Measurements from ENCODE around the gene POFUT2.

The POFUT2 gene

DNA sequence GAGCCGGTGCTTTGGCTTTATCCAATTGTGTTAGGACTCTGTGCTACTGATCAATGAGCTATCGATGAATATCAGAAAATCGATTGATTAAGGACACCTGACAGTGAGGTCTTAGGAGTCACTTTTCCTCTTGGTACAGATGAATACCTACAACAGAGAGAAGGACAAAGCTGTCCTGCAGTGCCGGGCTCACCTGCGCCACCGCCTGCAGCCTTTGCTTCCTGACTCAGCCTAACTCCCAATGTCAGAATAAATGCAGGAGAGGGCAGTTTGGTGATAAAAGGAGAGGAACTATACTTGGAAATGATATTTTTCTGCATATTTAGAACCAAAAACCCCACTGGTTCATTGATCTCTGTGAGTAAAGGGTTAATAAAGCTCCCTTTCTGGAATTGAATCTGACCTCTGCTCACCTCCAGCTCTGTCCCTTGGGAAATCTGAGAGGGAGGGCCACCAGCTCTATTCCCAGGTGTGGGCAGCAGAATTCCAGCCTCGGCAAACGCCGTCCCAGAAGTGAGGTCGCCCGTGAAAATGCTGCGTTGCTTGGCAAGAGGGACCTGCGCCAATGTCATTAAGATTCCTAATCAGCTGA, 39.3 kb downstream of the POFUT2 start:
- no peak for DNase-seq

DNA sequence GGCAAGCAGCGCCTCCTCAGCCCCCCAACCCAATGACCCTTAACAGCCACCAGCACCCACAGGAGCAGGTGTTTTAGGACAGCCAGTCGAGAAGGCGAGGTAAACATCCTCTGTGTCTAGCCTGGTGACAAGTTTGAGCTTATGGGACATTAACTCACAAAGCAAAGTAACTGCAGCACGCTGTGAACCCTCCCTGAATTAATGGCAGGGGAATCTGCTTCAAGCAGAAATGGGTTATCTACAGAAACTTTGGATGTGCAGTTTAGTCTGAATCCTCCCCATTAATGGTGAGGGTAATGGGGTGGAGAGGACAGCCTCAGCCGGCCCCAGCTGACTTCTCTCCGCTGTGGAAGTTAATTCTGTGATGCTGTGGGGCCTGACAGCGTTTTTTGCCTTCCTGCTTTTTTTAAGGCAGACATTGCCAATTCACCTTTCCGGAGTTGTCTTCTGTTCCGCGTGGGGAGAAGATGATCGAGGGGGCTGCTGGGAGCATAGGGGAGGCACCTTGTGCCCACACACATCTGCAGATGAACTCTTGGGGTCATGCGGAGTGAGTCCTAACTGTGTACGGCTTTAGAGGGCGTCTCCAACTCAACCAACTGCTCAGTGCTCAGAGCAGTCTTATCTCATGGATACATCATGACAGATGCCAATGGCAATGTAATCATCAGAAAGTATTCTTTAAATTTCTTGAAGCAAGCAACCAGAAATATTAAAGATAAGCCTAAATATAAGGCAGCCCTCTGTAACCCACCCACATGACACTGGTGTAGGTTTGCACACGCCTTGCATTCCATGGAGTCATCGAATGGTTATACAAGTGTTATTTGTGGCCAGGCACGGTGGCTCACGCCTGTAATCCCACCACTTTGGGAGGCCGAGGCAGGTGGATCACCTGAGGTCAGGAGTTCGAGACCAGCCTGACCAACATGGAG, 41.0 kb downstream of the POFUT2 start:
- no peak for DNase-seq

DNA sequence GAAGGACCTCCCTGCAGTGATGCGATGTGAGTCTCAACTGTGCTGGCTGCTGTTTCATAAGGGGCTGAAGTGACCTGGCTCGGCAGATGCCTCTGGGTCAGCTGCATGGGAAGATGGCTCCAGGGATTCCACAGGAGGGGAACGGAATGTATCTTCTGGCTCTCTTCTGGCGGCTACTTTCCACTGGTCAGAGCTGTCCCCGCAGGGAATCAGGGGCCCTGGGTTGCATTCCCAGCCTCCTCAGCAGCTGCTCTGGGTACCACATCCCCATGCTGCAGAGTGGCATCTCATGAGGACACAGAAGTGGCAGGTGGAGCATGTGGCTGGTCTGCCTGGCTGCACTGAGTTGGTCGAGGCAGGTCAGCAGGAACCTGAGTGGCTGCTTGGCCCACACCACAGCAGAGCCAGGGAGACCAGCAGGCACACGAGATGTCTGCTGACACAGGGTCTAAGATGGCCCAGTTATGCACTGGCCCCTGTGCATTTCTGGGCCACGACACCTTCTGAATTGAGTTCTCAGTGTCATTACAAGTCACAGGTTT, 42.8 kb downstream of the POFUT2 start:
- DNase-seq, result no peak

DNA sequence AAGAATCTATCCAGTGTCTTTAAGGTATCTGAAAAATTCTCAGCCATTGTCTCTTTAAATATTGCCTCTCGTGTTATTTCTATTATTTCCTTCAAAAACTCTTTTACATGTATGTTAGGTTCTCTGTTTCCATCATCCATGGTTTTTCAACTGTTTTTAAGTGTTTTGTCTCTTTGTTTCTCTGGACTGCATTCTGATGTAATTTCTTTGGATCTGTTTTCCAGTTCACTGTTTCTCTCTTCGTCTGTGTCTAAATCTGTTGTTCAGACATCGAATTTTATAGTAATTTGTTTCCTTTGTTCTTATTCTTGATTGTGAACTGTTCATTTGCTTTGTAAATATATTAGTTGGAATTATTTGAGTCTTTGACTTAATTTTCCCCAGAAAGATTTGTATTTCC, 44.1 kb downstream of the POFUT2 start:
- no peak for DNase-seq

DNA sequence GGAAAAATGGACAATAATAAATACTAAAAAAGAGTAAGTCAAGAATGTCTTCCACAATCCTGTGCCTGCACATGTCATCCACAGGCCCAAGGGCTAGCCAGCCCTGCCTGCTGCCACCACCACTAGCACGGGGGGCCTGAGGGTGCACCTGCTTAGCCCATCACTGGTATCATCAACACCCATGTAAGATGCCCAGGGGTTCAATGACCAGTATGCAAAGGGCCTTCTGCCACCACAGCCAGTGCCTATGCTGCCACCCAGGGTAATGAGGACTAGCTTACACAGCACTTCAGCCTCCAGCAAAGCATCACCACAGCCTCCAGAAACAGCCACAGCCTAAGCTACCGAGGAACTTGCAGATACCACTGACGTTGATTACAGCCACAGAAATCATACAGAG, 46.3 kb downstream of the POFUT2 start:
- DNase-seq, result no peak

DNA sequence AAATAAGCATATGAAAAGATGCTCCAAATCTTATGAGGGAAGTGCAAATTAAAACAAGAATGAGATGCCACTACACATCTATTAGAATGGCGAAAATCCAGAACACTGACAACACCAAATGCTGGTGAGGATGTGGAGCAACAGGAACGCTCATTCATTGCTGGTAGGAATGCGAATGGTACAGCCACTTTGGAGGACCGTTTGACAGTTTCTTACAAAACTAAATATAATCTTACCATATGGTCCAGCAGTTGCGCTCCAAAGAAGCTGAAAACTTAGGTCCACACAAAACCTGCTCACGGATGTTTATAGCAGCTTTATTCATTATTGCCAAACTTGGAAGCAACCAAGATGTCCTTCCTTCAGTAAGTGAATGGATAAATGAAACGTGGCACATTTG, 50.3 kb downstream of the POFUT2 start:
- DNase-seq, result no peak

DNA sequence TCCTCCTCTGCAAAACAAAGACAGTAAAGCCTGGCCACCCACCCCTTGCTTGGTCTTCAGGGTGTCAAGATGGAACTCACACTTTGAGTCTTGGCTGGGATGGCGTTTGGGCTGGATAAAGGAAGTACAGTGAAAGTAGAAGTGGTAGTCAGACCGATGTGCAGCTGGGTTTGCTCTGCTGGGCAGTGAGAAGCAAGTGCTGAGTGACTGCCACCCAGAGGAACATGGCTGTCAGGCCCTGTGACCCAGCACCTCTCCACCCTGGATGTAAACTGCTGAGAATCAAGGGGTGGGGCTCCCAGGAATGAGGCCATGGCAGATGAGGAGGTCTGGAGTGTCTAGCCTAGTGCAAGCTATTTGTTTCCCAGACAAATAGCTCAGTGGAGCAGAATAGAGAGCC, 51.2 kb downstream of the POFUT2 start:
- no peak for DNase-seq

DNA sequence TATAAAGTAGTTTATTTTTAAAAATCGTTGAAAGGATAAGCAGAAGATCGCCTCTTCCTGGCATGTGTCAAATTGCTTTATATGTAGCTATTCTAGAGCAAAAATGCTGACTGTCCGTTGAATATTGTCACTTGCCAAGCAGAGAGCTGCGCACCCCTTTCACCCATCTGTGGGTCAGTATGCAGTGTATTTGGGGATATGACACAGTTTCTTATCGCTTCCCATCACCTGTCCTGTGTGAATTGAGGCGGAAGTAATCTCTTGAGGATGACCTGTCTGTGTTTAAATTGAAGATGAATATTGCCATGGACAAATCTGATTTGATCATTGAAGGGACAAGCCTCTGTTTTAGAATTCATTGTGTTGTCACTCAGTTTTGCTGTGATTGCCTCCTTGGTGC, 52.2 kb downstream of the POFUT2 start:
- DNase-seq, result no peak

DNA sequence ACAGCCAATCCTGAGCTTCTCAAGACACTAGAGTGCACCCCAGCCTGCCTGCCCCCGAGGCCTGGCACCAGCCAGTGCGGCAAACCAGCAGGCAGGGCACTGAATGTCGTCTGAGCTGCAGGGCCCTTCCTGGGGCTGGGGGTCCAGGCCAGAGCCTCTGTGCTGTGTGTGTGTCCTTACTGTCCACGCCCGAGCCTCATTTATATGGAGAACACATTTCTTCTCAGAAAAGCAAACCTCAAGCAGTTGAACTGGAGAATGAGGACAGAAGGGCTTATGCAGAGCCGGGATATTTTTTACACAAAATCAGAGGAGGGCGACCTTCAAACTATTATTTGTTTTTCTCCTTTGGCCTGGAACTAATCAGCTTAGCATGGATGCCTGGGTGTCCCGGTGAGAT, 52.7 kb downstream of the POFUT2 start:
- no peak for DNase-seq

DNA sequence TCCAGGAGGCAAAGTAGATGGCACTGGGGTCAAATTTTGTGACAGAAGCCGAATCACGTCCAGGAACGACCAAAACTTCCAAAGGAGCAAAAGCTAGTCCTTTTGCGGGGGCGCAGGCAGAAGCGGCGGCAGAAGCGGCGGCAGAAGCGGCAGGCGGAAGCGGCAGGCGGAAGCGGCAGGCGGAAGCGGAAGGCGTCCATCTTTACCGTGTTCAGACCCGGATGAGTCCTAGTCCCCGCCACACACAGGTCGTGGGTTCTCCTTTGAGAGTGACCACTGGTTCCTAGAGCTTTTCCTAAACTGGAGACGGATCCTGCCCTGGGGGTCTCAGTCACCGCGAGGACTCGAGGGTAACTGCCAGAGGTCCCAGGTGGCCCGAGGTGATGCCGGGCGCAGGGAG, 53.6 kb downstream of the POFUT2 start:
- no peak for DNase-seq

DNA sequence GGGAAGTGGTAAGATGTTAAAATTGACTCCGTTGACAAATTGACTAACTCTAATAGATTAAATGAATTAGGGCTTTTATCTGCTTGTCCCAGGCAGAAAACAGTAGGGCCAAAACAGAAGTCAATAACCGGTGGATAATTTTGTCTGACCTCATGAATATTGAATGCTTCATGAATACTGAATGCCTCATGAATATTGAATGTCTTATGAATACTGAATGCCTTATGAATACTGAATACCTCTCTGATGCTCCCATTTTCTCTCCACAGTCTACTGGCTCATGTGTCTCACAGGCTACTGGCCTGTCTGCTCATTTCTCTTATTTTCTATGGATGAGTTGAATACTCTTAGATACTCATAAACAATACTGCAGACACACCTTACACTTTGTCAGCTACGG, 56.0 kb downstream of the POFUT2 start:
- no peak for DNase-seq

DNA sequence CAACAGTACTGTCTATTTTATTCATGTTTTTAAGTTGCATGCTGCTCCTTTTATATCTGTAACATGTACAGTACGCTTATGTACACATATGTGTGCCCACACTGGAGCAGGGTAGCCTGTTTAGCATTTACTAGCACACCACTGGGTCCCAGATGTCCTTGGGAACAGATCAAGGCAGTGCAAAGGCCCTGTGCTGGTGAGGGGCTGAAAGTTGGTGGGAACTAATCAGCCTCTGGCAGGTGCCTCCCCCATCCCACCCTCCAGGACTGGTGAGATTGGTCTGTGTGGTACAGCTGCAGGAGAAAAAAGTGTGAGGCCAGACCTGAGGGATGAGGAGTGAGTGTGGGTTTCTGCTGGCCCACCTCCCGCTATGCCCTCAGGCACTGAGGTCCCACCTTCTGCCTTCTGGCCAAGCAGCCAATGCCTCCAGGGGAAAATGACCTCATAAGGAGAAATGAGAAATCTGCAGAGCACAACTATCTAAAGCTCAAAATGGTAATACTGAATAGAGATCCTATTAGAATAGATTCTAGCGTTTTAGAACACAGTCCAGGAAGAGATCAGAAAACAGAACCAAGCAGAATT, 58.9 kb downstream of the POFUT2 start:
- no peak for DNase-seq

DNA sequence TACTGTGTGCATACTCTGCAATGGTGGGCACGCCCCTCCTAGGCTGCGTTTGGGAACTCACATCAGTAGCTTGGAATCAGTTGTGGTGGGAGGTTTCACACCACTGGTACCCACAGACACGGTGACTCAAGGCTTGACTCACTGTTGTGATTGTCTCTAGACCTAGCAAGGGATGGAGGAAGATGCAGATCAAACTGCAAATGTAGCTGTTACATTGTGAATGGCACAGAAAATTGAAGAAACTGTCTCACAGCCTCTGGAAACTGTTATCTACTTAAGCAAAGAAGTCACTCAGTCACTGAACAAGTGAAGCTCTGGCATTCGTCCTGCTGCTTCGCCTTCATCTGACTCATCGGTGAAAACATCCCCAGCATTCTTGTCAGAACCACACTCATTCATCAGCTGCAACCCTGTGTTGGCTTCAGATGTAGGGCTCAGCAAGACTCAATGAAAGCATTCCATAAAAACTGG, 59.5 kb downstream of the POFUT2 start:
- DNase-seq, result no peak

DNA sequence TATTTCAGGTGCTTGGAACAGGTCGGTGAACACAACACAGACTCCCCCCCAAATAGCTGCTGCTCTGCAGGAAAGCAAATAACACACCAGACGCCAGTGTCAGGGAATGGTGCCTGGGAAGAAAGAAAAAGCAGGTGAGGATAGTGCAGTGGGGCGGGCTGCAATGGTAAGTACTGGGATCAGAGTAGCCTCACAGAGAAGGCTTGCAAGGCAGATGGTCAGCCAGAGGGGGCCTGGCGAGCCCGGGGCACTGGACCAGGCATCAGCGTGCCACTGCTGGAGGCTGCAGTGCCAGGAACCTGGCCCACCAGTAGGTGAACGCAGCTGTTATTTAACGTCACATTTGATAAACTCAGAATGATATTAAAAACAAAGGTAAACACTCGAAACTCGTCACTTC, 60.0 kb downstream of the POFUT2 start:
- DNase-seq, result no peak

DNA sequence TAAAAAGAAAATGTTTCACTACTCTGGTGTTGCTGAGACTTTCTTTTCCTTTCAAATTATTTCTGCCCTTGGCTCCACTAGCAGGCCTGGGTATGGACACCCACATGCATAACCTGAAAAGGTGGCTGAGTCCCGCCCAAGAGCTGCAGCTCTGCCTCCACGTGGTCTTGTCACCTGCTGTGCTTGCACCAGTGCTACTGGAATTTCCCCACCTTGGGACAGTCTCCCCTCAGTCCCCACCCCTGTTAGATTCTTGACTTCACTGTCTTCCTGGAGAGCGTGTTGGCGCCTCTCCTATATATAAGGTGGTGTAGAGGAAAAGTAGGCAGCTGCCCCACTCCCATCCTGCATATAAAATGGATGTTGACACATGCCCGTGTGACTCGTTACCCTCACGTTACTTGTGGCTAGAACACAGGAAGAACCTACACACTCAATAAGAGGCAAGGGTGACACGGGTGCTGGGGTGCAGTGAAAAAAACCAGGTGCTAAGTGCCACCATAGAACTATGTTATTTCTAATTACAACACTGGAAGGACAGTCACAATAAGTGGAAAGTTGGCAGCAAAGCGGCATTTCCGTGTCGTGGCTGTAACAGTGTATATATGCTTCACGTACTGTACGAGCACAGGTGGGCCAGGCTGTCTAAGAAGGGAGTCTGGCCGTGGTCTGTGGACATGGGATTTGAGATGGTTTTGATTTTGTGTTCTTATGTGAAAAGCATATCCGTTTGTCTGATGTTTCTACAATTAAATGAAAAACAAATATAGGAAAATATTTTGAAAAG, 61.0 kb downstream of the POFUT2 start:
- DNase-seq, result no peak

DNA sequence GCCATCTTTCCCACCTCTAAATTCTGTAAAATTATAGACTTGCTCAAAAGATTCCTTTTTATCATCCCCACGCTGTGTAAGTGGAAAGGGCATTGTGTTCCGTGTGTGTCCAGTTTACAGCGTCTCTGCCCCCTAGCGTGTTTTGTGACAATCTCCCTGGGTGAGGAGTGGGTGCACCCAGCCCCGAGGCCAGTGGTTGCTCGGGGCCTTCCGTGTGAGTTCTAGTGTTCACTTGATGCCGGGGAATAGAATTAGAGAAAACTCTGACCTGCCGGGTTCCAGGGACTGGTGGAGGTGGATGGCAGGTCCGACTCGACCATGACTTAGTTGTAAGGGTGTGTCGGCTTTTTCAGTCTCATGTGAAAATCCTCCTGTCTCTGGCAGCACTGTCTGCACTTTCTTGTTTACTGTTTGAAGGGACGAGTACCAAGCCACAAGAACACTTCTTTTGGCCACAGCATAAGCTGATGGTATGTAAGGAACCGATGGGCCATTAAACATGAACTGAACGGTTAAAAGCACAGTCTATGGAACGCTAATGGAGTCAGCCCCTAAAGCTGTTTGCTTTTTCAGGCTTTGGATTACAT, 61.9 kb downstream of the POFUT2 start:
- DNase-seq, result no peak

DNA sequence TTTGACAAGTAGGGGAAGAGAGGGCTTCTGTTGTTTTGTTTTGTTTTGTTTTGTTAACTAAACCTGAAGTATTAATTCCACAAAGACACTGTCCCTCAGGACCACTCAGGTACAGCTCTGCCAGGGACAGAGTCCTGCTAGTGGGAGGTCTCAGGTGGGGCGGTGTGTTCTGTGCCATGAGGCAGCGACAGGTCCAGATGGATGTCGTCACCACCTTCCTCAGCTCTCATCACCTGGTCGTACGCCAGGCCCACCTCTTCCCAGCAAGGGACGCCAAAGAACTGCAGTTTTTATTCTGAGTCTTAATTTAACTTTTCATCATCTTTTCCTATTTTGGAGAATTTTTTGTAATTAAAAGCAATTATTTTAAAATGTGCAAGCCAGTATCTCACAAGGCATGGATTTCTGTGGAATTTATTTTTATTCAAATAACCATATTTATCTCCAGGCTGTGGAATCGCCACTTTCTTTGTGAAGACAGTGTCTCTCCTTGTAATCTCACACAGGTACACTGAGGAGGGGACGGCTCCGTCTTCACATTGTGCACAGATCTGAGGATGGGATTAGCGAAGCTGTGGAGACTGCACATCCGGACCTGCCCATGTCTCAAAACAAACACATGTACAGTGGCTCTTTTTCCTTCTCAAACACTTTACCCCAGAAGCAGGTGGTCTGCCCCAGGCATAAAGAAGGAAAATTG, 62.5 kb downstream of the POFUT2 start:
- DNase-seq, result no peak

DNA sequence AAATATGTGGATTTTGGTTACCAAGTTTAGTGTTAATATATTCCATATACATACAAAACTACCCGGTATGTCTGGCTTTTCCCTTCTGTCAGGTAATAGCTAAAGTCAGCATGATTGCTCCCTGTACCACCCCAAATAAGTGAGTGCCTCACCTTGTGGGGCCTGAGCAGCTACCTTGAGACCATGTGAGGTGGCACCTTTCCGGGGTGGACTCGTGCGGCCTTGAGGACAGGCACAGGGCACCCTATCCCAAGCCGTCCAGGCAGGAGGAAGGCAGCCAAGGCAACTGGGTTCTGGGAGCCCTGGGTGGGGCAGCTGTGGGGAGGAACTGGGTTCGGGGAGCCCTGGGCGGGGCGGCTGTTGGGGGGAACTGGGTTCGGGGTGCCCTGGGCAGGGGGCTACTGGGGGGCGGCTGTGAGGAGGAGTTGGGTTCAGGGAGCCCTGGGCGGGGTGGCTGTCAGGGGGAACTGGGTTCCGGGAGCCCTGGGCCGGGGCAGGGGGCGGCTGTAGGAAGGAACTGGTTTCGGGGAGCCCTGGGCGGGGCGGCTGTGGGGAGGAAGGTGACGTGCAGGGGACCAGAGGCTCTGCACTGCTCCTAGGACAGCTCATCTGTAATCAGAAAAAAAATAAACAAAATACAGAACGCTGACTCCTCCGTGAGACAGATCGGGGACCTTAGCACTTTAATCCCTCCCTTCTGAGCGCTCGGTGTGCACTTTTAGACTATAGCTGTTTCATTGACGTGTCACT, 63.3 kb downstream of the POFUT2 start:
- no peak for DNase-seq

DNA sequence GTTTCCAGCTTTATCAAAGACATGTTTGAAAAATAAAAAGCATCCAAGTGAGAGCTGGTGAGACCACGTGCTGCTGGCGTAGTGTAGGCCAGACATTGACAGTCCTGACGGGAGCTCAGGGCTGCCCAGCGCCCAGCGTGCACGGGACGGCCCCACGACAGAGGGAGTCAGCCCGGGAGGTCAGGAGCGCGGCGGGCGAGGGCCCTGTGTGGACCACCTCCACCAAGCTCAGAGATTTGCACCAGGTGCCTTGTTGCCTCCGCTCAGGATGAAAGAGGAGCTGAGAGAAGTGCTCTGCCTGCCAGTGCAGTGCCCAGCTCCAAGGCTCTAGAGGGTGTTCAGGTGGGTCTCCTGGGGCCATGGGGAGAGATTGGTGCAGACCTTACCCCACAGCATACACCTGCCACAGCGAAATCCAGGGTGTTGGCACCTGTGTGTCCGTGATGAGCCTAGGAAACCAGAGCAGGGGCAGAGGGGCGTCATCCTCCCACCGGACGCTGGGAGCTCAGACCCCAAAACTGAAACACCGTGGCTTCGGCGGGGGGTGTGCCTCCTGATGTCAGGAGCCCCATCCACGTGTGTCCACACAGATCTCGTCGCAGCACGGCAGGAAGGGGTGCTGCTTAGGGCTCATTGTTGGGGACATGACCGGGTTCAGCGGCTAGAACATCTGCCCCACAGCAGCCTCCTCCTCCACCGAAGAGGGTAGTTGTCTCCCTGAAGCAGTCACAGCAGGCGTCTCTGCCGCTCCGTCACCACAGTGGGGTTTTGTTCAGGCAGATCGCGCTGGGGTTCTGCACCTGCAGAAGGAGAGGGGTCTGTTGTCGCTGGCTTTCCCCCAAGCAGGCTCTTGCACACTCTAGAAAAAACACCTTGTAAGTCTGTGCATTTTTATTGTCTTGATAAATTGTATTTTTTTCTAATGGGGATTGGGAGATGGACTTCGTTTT, 64.2 kb downstream of the POFUT2 start:
- no peak for DNase-seq

DNA sequence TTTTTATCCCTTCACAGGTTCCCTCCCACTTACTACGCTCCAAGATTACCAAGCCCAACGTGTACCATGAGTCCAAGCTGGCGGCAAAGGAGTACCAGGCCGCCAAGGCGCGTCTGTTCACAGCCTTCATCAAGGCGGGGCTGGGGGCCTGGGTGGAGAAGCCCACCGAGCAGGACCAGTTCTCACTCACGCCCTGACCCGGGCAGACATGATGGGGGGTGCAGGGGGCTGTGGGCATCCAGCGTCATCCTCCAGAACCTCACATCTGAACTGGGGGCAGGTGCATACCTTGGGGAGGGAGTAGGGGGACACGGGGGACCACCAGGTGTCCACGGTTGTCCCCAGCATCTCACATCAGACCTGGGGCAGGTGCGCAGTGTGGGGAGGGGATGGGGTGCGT, 65.7 kb downstream of the POFUT2 start:
- no peak for DNase-seq
